SK-N-MC (cell line): ENCODE results near the gene PAPPA2.

ENCODE experiments used
- EZH2 ChIP-seq: fragments of 200-600 bp; sonication (generic); IDR thresholded peaks from one replicate; pipeline ENCODE4 v1.6.1; 2017; ENCODE audit warnings: antibody characterized with exemption
- FOXP2 ChIP-seq: optimal IDR thresholded peaks from 2 replicates; pipeline ENCODE3; 2011; ENCODE audit warnings: mild to moderate bottlenecking, moderate library complexity; ENCODE audit not compliant: insufficient read depth; ENCODE audit errors: extremely low read length, control extremely low read depth
- POLR2AphosphoS5 ChIP-seq: IDR thresholded peaks from 2 replicates; pipeline ENCODE4 v1.6.1; 2012; ENCODE audit warnings: mild to moderate bottlenecking, low read depth, low read length, borderline replicate concordance

GRCh38 chr1:176786274-176786673 is 323.3 kb downstream of the PAPPA2 start:
- TF ChIP-seq EZH2 (no peak), POLR2AphosphoS5 (no peak), FOXP2 (no peak)
